Activated CD4-positive, alpha-beta T cell treated with anti-CD3 and anti-CD28 coated beads, Interleukin-2, amount 50 U/mL, for 4 hours (primary cell): ENCODE data around the gene CST1.
"Not testable (repeated sequence)": the region's sequence is repeated elsewhere in the genome, so short reads cannot be mapped to it uniquely, and the experiment has no call there.

Source experiments
- DNase-seq, 2 experiments: peaks; one replicate each; pipeline ENCODE4 v3.0.0-alpha.2; 2020

The CST1 gene, protein sequence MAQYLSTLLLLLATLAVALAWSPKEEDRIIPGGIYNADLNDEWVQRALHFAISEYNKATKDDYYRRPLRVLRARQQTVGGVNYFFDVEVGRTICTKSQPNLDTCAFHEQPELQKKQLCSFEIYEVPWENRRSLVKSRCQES

GRCh38 chr20:23750786-23751185, at the start of gene CST1:
CST1 (minus strand) TSS chr20:23750935; CDS start chr20:23750866, 69 bp downstream.
- not testable (repeated sequence) for DNase-seq

DNA sequence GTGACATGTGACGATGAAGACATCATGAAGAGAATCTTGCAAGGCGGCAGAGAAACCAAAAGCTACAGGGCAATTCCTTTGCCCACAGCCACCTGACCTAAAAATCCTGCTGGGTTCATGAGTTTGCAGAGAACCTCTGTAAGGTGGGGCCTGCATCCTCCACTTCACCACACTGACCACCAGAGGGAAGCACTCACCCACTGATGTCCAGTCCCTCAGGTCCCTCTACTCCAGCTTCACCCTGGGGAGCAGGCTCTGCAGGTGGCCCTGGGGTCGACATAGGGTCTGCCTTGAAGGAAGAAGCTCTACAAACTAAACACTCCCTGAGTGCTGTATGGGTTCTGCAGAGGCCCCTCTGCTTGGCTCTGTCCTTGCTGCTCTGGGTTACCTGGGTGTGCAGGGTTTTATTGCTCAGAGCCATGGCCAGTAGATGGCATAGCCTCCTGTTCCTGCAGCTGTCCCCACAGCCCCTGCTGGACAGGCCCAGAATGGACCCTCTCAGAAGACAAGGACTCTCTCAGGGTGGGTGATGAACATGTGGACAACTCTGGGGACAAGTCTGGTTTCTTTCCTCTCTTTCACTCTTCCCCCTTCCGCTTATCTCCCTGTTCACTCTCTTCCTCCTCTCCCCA, 48.6 kb upstream of the CST1 start:
- peak in 1 of 2 experiments; percentile 2 for DNase-seq

DNA sequence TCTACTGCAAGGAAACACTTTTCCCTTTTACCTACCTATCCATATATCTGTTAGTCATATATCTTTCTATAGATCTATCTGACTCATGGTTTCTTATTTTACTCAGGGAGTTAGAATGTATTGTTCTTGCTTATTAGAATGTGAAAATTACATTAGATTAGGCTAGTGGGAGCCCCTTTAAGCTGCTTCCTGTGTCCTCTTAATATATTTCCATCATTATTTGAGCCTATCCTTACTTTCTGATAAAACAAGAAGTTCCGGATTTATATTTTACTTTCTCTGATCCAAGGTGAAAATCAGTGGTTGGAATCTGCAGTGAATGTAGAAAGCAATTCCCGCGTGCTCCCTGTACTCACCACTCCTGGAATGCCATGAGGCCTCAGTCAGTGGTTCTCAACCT, 44.8 kb upstream of the CST1 start:
- DNase-seq = no peak

- no peak for DNase-seq
Measured at GRCh38 chr20:23794841-23795240, 44.1 kb upstream of the CST1 start.

GRCh38 chr20:23794065-23794464, 43.3 kb upstream of the CST1 start:
- DNase-seq = no peak

GRCh38 chr20:23783447-23783846, 32.7 kb upstream of the CST1 start:
- DNase-seq = no peak

GRCh38 chr20:23782366-23782983, 31.7 kb upstream of the CST1 start:
- DNase-seq = no peak

- DNase-seq = not testable (repeated sequence)
Measured at GRCh38 chr20:23778676-23779075, 27.9 kb upstream of the CST1 start.

DNA sequence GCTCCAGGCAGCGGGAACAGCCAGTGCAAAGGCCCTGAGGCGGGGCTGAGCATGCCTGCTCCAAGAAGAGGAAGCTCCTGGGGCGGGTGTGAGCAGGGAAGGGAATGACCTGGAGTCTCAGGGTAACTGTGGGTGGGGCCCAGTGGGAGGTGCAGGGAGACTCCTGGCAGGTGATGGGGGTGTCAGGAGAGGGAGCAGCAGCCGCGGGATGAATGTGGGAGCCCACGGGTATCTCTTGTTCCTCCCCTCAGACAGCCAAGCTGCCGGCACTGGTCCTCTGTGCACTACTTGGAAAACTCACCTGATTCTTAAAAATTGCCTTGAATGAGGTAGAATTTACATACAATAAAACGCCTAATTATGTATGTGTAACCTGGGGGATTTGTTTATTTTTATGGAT, 26.6 kb upstream of the CST1 start:
- DNase-seq = not testable (repeated sequence)

DNA sequence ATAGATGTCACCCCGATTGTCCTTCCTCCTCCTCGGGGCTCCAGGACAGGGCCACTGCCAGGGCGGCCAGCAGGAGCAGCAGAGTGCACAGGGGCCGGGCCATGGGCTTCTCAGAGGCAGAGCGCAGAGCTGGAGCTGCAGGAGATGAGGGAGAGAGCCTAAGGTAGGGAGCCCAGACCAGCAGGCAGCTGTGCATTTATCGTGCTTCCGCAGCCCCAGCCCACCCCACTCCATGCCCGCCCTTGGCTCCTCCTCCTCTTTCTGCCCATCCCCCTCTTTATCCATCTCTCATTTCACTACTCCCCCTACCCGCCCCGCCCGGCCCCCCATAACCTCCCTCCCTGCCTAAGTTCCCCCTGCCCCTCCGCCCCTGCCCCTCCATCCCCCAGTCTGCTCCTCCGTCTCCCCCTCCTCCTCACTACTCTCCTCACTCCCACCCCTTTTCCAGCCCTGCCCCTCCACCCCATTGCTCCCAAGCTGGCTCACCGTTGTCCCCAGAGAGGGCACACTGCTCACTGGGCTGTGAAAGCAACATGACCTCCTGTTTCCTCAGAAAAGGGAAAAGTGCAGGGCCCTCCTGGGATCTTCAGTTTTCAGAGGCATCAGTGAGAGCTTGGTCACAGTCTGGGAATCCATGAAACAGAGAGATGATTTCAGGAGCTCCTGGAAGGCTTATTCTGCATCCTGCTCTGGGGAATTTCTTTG, 25.5 kb upstream of the CST1 start:
- no peak for DNase-seq

DNA sequence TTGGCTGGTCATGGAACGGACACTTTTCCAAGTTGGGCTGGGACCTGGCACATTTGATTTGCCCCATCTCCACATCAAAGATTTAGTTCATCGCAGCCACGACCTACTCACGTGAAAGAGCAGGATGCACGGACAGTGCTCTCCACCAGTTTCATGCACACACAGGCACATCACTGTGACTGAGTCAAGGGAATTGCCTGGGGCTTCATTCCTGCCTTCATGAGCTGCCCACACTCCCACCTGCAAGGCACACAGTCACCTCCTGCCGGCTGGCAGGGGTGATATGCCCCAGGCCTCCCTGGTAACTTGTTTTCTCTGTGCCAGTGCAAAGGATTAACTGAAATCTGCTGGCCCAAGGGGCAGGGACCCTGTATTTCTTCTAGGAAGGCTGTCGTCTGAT, 23.3 kb upstream of the CST1 start:
- DNase-seq = no peak

GRCh38 chr20:23773579-23773978, 22.8 kb upstream of the CST1 start:
- no peak for DNase-seq

DNA sequence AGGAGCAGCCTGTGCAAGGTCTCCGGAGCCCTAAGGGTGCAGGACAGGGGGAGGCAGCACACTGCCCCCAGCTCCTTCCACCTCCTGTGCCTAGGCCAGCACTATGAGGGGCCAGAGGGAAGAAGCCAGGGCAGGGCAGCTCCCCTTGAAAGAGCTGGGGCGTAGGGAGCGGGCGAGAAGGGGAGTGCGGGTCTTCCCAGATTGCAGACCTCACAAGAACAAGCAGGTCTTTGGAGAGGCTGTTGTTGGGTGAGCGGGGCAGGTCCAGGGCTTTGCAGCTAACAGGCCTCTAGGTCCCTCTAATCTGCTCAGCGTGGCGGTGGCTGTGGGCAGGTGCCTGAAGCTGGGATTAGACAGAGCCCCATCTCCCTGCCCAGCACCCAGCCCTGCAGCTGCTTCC, 22.4 kb upstream of the CST1 start:
- DNase-seq = no peak

DNA sequence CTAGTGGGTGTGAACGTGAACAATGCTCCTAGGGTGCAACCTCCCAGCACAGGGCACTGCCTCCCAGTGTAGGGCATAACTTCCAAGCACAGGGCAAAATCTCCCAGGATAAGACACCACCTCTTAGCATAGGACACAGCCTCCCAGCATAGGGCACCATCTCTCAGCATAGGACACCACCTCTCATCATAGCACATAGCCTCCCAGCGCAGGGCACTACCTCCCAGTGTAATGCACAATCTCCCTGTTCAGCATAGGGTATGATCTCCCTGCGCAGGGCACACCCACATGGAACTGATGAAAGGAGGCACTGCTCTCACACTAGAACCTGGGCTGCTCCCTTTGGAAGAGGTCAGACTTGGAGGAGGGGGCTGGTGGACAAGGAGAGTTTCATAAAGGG, 21.3 kb upstream of the CST1 start:
- DNase-seq = no peak

- DNase-seq = no peak
Measured at GRCh38 chr20:23770384-23770783, 19.6 kb upstream of the CST1 start.

DNA sequence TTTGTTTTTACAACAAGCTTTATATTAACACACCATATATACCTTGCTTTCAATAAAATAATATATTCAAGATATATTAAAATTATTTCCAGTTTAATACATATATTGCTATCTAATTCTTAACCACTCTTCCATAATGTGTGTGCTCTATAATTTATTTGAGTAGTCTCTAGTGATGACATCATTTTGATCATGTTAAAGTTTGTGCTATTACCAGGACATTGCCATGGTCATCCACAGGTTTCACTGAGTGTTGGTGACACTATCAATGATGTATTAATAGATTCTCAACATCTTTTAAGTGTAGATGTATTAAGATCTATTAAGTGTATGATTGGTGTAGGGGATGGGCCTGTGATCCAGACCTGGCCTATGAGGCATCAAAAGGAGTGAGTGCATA, 17.8 kb upstream of the CST1 start:
- not testable (repeated sequence) for DNase-seq

DNA sequence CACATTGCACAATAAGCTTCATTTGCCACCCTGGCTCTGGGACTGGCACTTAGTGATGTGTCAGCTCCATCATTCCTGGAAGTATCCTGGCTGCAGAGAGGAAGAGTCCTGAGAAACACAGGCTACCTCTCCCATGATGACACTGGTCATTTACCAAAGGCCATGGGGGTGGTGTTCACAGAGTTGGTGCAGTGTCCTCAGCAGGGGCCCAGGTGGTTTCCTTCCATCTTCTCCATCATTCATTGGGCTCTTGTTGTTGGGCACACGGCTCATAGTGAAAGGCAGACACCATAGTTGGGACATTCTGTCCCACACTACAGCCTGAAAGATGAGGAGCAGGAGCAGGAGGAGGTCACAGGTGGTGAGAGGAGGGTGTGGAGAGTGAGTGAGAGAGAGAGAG, 15.8 kb upstream of the CST1 start:
- no peak for DNase-seq

DNA sequence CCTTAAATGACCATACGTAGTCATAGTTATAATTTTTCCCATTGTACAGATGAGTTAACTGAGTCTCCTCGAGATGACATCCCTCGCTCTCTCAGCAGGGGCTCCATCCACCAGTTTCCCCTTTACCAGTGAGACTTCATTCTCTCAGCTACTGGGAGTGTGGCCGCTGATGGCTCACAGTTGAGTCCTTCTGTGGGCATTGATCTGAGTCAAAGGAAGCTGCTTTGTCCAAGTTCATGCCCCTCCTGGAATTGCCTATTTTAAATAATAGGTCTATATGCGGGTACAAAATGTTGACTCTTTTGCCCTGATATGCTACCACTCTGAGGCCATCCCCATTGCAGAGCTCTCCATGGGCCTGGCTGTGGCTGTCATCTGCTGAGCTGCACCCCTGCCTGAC, 14.8 kb upstream of the CST1 start:
- no peak for DNase-seq

DNA sequence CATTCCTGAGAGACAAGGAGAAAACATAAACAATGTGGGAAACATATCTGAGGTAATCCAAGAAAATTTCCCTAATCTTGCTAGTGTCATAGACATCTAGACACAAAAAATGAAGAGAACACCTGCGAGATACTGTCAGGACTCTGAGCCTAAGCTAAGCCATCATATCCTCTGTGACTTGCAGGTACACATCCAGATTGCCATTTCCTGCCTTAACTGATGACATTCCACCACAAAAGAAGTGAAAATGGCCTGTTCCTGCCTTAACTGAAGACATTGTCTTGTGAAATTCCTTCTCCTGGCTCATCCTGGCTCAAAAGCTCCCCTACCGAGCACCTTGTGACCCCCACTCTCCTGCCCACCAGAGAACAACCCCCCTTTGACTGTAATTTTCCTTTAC, 13.9 kb upstream of the CST1 start:
- DNase-seq = not testable (repeated sequence)

DNA sequence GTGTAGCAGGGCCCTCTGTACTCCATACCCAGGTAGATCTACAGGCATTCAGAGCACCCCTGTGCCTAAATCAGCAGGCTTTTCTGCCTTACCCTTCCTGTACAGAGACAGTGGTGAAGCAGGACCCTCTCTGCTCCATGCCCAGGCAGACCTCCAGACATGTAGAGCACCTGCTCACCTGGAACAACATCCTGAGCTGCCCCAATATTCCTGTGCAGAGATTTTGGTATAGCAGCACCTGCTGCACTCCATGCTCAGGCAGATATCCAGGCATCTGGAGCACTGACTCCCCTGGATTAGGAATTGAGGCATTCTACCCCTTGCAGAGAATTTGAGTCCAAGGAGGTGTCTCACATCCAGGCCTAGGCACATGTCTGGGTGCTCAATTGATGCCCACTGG, 12.6 kb upstream of the CST1 start:
- DNase-seq = no peak

- no peak for DNase-seq
Measured at GRCh38 chr20:23759306-23759940, 8.7 kb upstream of the CST1 start.

DNA sequence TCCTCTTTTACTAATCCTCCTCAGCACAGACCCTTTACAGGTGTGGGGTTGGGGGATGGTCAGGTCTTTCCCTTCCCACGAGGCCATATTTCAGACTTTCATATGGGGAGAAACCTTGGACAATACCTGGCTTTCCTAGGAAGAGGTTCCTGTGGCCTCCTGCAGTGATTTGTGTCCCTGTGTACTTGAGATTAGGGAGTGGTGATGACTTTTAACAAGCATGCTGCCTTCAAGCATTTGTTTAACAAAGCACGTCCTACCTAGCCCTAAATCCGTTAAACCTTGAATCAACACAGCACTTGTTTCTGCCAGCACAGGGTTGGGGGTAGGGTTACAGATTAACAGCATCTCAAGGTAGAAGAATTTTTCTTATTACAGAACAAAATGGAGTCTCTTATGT, 6.1 kb upstream of the CST1 start:
- not testable (repeated sequence) for DNase-seq

DNA sequence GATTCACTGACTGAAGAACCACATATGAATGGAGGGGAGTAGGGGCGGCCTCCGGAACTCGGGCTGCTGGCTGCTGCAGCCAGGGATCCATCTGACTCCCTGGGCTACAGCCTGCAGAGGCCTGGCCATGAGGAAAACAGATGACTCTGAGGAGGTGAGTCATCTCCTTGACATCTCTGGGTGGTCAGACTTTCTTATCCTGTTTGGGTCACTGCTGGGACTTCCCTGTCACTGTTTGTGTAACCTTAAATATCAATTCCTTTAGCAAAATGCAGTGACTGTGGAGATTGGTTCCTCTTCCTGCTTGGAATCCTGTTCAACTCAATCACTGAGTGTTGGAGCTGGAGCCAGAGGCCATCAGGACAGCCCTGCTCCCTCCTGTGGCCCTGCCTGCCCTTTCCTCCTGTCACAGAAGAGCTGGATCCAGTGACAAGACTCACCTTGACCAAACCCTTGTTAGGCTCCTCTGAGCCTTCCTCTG, 4.4 kb upstream of the CST1 start:
- DNase-seq = not testable (repeated sequence)
